COR-L47 (cell line): ENCODE data around the gene CLINT1.
A peak's percentile ranks its signal among the peaks of the same experiment; 100 is the strongest.
"Not testable (repeated sequence)": the region's sequence is repeated elsewhere in the genome, so short reads cannot be mapped to it uniquely, and the experiment has no call there.

ENCODE experiments used
- DNase-seq: peaks from one replicate; lab custom pipeline; 2025; lab: John Stamatoyannopoulos, UW

Gene CLINT1

GRCh38 chr5:157858527-157859226 is at the start of gene CLINT1:
Gene CLINT1, minus strand, starts transcription at chr5:157859145. Its CDS starts 175 bp downstream, at chr5:157858970.
- peak; percentile 72 for DNase-seq

GRCh38 chr5:157908459-157908858 is 49.5 kb upstream of the CLINT1 start:
- no peak for DNase-seq

- DNase-seq, result no peak
Measured at GRCh38 chr5:157907479-157907878, 48.5 kb upstream of the CLINT1 start.

- DNase-seq, result no peak
Measured at GRCh38 chr5:157903117-157903450, 44.1 kb upstream of the CLINT1 start.

- DNase-seq, result no peak
Measured at GRCh38 chr5:157902449-157903116, 43.6 kb upstream of the CLINT1 start.

GRCh38 chr5:157900644-157901043 is 41.7 kb upstream of the CLINT1 start:
- DNase-seq, result peak; percentile 63

- no peak for DNase-seq
Measured at GRCh38 chr5:157893611-157894010, 34.7 kb upstream of the CLINT1 start.

GRCh38 chr5:157892974-157893373 is 34.0 kb upstream of the CLINT1 start:
- DNase-seq, result no peak

GRCh38 chr5:157890836-157891597 is 32.1 kb upstream of the CLINT1 start:
- no peak for DNase-seq

- DNase-seq, result no peak
Measured at GRCh38 chr5:157888814-157889532, 30.0 kb upstream of the CLINT1 start.

- no peak for DNase-seq
Measured at GRCh38 chr5:157886796-157887380, 27.9 kb upstream of the CLINT1 start.

- DNase-seq, result not testable (repeated sequence)
Measured at GRCh38 chr5:157885051-157885450, 26.1 kb upstream of the CLINT1 start.

- not testable (repeated sequence) for DNase-seq
Measured at GRCh38 chr5:157881498-157881897, 22.6 kb upstream of the CLINT1 start.

- DNase-seq, result no peak
Measured at GRCh38 chr5:157877821-157878220, 18.9 kb upstream of the CLINT1 start.

GRCh38 chr5:157874861-157875260 is 15.9 kb upstream of the CLINT1 start:
- DNase-seq, result no peak

GRCh38 chr5:157870837-157871834 is 12.2 kb upstream of the CLINT1 start:
- DNase-seq, result peak; percentile 2

- DNase-seq, result no peak
Measured at GRCh38 chr5:157867751-157868387, 8.9 kb upstream of the CLINT1 start.

GRCh38 chr5:157866536-157866935 is 7.6 kb upstream of the CLINT1 start:
- DNase-seq, result no peak

GRCh38 chr5:157865781-157866180 is 6.8 kb upstream of the CLINT1 start:
- DNase-seq, result no peak

- DNase-seq, result no peak
Measured at GRCh38 chr5:157864067-157864466, 5.1 kb upstream of the CLINT1 start.
